ENCODE results near the gene HOXD4. TPM values are rescaled to one million over a fixed set of nuclear protein-coding genes. Genes with fewer than 3 reads are reported as not detected.
A peak's percentile ranks its signal among the peaks of the same experiment; 100 is the strongest.

The HOXD4 gene
- total RNA-seq, 2 experiments from 2014 or later: not detected

GRCh38 chr2:176156301-176156806 lies 5.0 kb downstream of the HOXD4 start:
- H3K27ac Mint-ChIP-seq: no peak overlapping the region
- ATAC-seq (no peak), DNase-seq (no peak)
- peaks cover 4% of the 10 kb centered on the region for H3K4me1 Mint-ChIP-seq
- H3K9me3 Mint-ChIP-seq (ENCODE audit: low read depth): no peaks in the 10 kb centered on the region
- peaks cover 87% of the 10 kb centered on the region for H3K27me3 Mint-ChIP-seq
- peaks cover 2% of the 10 kb centered on the region for H3K36me3 Mint-ChIP-seq
- CTCF ChIA-PET: interaction anchor here (1.0 to 2.7 kb wide), 4 partner anchors 16 to 482 kb away, joined by 3 to 7 read pairs (median 3); no protein-coding TSS in a partner anchor
- H3K4me3 Mint-ChIP-seq: no peak overlapping the region

GRCh38 chr2:176156807-176157498 lies 5.6 kb downstream of the HOXD4 start, which contains the start of gene HOXD3:
HOXD3 (plus strand) TSS chr2:176157307; CDS start chr2:176169115, 11,808 bp downstream.
- Mint-ChIP-seq H3K27me3 (peaks cover 88% of the 10 kb centered on the region), H3K36me3 (peaks cover 2% of the 10 kb centered on the region), H3K27ac (peak within 1 kb of the TSS; percentile 22), H3K9me3 (ENCODE audit: low read depth) (no peaks in the 10 kb centered on the region), H3K4me3 (no peak within 1 kb of the TSS), H3K4me1 (peaks cover 4% of the 10 kb centered on the region)
- DNase-seq (no peak), ATAC-seq (no peak)
- CTCF ChIA-PET: interaction anchor here (1.6 kb wide), 1 partner anchor 481 kb away, joined by 3 read pairs; no protein-coding TSS in a partner anchor

DNA sequence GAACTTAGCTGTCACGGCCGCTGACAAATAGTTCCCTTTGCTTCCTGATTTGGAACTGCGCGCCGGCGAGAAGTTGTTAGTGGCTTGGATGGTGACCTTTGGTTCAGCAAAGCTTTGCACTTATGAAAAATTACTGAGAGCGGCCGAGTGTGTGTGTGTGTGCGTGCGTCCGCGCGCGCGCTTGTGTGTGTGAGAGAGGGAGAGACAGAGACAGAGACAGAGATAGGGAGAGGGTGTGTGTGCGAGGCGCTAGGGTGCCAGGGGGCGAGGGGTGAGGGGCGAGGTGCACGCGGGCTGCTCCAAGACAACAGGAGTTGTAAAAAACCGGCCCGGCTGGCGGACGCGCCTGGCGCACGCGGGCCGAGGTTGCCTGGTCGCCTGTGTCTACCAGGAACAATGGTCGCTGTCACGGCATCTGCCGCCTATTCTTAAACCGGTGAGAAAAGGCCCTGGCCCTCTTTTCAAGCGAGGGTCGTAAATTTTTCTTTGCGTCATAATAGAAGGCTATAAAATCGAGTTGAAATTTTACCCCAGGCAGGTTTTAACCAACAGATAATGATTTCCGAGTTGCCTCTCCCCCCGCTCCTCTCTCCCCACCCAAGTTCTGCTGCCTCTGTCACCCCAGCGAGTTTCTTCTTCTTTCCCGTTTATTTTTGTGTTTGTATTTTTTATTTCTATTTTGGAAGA lies 6.3 kb downstream of the HOXD4 start:
- CTCF ChIA-PET: interaction anchor here (1.6 kb wide), 1 partner anchor 480 kb away, joined by 3 read pairs; no protein-coding TSS in a partner anchor
- H3K9me3 Mint-ChIP-seq (ENCODE audit: low read depth): no peaks in the 10 kb centered on the region
- peaks cover 2% of the 10 kb centered on the region for H3K36me3 Mint-ChIP-seq
- peaks cover 90% of the 10 kb centered on the region for H3K27me3 Mint-ChIP-seq
- DNase-seq: no peak
- ATAC-seq: no peak
- peaks cover 4% of the 10 kb centered on the region for H3K4me1 Mint-ChIP-seq
- H3K27ac Mint-ChIP-seq: peak overlapping the region; percentile 22
- H3K4me3 Mint-ChIP-seq: no peak overlapping the region

- H3K9me3 Mint-ChIP-seq (ENCODE audit: low read depth): no peaks in the 10 kb centered on the region
- DNase-seq (no peak), ATAC-seq (no peak)
- peaks cover 88% of the 10 kb centered on the region for H3K27me3 Mint-ChIP-seq
- peak overlapping the region; percentile 46 for H3K27ac Mint-ChIP-seq
- no peak overlapping the region for H3K4me3 Mint-ChIP-seq
- H3K4me1 Mint-ChIP-seq: peaks cover 4% of the 10 kb centered on the region
- peaks cover 2% of the 10 kb centered on the region for H3K36me3 Mint-ChIP-seq
- CTCF ChIA-PET: no interaction called here
Observed at GRCh38 chr2:176158186-176158591, 6.8 kb downstream of the HOXD4 start.

DNA sequence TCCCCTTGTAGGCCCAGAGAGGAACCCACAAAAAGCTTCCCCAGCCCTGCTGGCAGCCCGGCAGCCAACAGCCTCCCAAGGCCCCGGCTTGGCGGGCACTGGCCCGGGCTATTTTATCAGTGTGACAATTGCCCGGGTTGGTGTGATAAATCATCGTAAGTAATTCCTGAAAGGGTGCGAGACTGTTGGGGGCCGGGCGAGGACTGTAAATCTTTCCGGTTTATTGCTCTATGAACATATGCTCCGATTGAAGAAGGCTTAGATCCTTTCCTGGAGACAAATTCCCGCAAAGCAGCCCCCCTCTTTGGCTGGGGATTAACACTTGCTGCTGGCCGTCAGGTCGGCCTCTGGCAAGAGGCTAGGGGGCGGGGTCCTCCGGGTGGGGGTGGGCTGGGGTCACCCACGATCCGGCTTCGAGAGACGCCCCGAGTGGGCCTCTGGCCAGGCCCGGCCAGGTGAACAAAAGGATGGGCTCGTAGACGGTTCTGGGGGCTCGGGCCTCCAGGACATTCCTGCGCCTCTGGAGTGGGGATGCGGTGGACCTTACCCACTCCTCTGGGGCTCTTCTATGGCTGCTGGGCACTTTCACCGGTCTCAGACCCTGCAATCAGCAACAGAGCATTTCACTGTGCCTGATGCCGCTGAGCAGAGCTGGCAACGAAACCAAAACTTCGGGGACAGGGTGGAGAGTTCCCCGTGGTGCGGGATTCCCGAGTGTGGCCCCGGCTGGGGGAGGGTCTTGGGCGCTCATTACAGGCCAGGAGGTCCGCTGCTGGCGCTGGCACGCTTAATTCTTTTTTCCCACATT lies 7.7 kb downstream of the HOXD4 start:
- H3K27me3 Mint-ChIP-seq: peaks cover 88% of the 10 kb centered on the region
- no peak for DNase-seq
- peaks cover 4% of the 10 kb centered on the region for H3K4me1 Mint-ChIP-seq
- ATAC-seq: no peak
- H3K9me3 Mint-ChIP-seq (ENCODE audit: low read depth): no peaks in the 10 kb centered on the region
- peaks cover 2% of the 10 kb centered on the region for H3K36me3 Mint-ChIP-seq
- H3K4me3 Mint-ChIP-seq: no peak overlapping the region
- CTCF ChIA-PET: no interaction called here
- peak overlapping the region; percentile 28 for H3K27ac Mint-ChIP-seq

- peaks cover 89% of the 10 kb centered on the region for H3K27me3 Mint-ChIP-seq
- ATAC-seq: no peak
Observed at GRCh38 chr2:176159663-176160250, 8.4 kb downstream of the HOXD4 start.

GRCh38 chr2:176160251-176160985 lies 9.1 kb downstream of the HOXD4 start:
- DNase-seq (no peak), ATAC-seq (no peak)
- H3K4me3 Mint-ChIP-seq: no peak overlapping the region
- CTCF ChIA-PET: interaction anchor here (1.2 to 1.5 kb wide), 4 partner anchors 16 to 64 kb away, joined by 3 to 5 read pairs (median 4); no protein-coding TSS in a partner anchor
- H3K9me3 Mint-ChIP-seq (ENCODE audit: low read depth): no peaks in the 10 kb centered on the region
- peaks cover 7% of the 10 kb centered on the region for H3K4me1 Mint-ChIP-seq
- no peak overlapping the region for H3K27ac Mint-ChIP-seq
- H3K36me3 Mint-ChIP-seq: peaks cover 4% of the 10 kb centered on the region
- H3K27me3 Mint-ChIP-seq: peaks cover 89% of the 10 kb centered on the region

More at GRCh38 chr2:176159663-176160250, 8.4 kb downstream of the HOXD4 start:
- CTCF ChIA-PET: interaction anchor here (1.3 kb wide), 1 partner anchor 28 kb away, joined by 3 read pairs; no protein-coding TSS in a partner anchor
- Mint-ChIP-seq H3K4me3 (no peak overlapping the region), H3K4me1 (peaks cover 7% of the 10 kb centered on the region), H3K27ac (no peak overlapping the region), H3K36me3 (peaks cover 4% of the 10 kb centered on the region), H3K9me3 (ENCODE audit: low read depth) (no peaks in the 10 kb centered on the region)
- no peak for DNase-seq

DNA sequence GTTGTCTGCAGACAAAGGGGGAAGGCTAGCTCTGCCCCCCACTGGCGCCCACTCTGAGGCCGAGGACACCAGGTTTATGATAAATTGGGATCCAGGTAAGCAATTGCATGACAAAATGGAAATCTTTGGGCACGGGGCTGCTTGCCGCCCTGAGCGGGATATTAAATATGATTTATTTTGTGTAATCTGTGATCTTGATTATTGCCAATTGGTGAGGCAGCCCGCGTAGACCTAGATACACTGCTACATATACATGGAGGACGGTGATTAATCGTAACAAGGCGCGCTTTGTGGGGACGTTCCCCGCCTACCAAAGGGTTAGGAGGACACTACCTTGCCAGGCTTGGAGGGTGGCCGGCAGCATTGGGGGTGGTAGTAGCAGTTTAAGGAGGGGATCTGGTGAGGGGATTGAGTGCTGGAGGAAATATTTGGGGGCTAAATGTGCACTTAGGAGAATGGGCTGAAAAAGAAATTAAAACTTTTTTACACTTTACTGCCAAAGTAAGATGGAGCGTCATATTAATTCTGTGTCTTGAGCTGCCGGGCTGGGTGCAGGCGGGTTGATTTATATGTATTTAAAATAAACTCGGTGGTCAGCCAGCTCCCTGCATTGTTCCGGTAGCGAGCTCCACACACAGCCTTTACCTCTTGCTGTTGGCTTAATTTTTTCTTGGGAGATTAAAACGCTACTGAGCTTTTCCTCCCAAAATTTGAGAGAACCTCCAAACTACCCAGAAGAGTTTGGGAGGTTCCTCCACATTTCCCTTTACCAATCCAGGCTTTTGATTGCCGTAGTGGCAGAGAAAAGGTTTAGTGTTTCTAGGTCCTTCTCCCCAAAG lies 9.9 kb downstream of the HOXD4 start:
- Mint-ChIP-seq H3K36me3 (peaks cover 4% of the 10 kb centered on the region), H3K9me3 (ENCODE audit: low read depth) (no peaks in the 10 kb centered on the region), H3K27ac (peak overlapping the region; percentile 22), H3K4me3 (no peak overlapping the region), H3K4me1 (peaks cover 7% of the 10 kb centered on the region), H3K27me3 (peaks cover 89% of the 10 kb centered on the region)
- ATAC-seq (no peak), DNase-seq (no peak)
- CTCF ChIA-PET: interaction anchor here (1.0 to 2.0 kb wide), 7 partner anchors 17 to 393 kb away, joined by 3 to 6 read pairs (median 4); no protein-coding TSS in a partner anchor

DNA sequence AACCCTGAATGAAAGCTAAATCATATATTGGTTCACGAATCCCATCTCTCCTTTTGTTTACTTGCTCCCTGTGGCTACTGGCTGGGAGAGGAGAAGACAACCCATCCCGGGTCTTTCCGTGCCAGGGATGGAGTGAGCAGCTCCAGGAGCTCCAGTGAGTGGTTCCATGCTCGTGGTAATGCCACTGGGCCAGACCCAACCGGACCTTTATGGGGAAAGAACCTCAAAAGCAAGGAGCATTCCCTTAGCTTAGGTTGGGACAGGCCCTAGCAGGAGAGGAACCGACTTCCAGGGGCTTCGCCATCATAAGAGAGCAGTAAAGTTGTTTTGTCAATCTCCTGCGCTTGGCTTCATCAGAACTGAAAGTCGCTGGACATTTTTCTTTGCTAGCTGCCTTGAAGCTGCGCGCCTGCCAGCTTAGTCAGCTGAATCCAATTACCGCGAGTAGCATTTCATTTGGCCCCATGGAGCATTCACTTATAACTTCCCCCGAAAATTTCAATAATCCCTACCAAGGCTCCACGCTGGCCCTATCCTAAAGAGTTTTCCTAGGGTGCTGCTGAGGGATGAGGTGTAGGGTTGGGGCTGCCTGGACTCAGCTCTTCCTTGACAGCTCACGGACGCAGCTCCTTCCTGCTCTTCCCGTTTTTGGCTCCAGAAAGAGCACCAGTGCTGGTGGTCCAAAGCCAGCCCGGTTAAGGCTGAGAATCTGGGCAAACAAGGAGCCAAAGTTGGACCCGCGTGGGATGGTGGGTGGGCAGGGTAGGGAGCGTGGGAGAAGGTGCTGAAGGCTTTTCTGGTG lies 10.7 kb downstream of the HOXD4 start:
- CTCF ChIA-PET: interaction anchor here (0.6 to 2.0 kb wide), 7 partner anchors 10 to 475 kb away, joined by 3 to 6 read pairs (median 3); no protein-coding TSS in a partner anchor
- Mint-ChIP-seq H3K27me3 (peaks cover 90% of the 10 kb centered on the region), H3K9me3 (ENCODE audit: low read depth) (no peaks in the 10 kb centered on the region), H3K4me3 (no peak overlapping the region), H3K36me3 (peaks cover 4% of the 10 kb centered on the region), H3K27ac (no peak overlapping the region), H3K4me1 (peaks cover 7% of the 10 kb centered on the region)
- DNase-seq: no peak
- no peak for ATAC-seq

GRCh38 chr2:176162911-176163671 lies 11.7 kb downstream of the HOXD4 start:
- Mint-ChIP-seq H3K27ac (no peak overlapping the region), H3K27me3 (peaks cover 92% of the 10 kb centered on the region), H3K9me3 (ENCODE audit: low read depth) (no peaks in the 10 kb centered on the region), H3K4me3 (no peak overlapping the region), H3K36me3 (peaks cover 4% of the 10 kb centered on the region), H3K4me1 (peaks cover 5% of the 10 kb centered on the region)
- CTCF ChIA-PET: interaction anchor here (0.7 to 2.0 kb wide), 2 partner anchors 9 to 35 kb away, joined by 3 to 6 read pairs; no protein-coding TSS in a partner anchor
- ATAC-seq (no peak), DNase-seq (no peak)

All from activated CD8-positive, alpha-beta memory T cell treated with anti-CD3 and anti-CD28 coated beads, Interleukin-2, amount 10 ng/mL, durations not matched to agents 7 days and 5 days (primary cell).